DND-41 (cell line): Measurements from ENCODE around the gene PXDC1.

Experiments
- ATAC-seq: fragments of 200-7000 bp; cut with Tn5 transposase; 3 replicates; pipeline ENCODE4 v1.9.1; 2021; ENCODE audit warnings: low read depth; ENCODE audit not compliant: insufficient read depth
- DNase-seq: peaks from one replicate; pipeline ENCODE4 v3.0.0-alpha.2; 2020
- H2AFZ ChIP-seq: 2 replicates; pipeline ENCODE4 v1.6.0; 2012; ENCODE audit warnings: low read depth, low read length
- H3K27ac ChIP-seq: 2 replicates; pipeline ENCODE4 v1.5.1; 2012; ENCODE audit warnings: low read length, inconsistent platforms
- H3K27me3 ChIP-seq: fragments of 200-600 bp; sonication (generic); 2 replicates; pipeline ENCODE4 v1.6.0; 2012; ENCODE audit warnings: low read length, mild to moderate bottlenecking, inconsistent platforms; ENCODE audit not compliant: insufficient read depth, poor library complexity
- H3K36me3 ChIP-seq: 2 replicates; pipeline ENCODE4 v1.5.1; 2012; ENCODE audit warnings: low read length, inconsistent platforms; ENCODE audit not compliant: insufficient read depth
- H3K4me1 ChIP-seq: 2 replicates; pipeline ENCODE4 v1.5.1; 2012; ENCODE audit warnings: mild to moderate bottlenecking, low read length; ENCODE audit not compliant: insufficient read depth
- H3K4me2 ChIP-seq: 2 replicates; pipeline ENCODE4 v1.6.0; 2012; ENCODE audit warnings: mild to moderate bottlenecking, moderate library complexity, low read length, inconsistent platforms; ENCODE audit not compliant: insufficient read depth
- H3K4me3 ChIP-seq, 2 experiments: fragments of 200-600 bp in 1 of 2; shearing (Covaris generic) in 1 of 2; 2 replicates each; pipeline ENCODE4 v1.5.1; 2012 to 2016; ENCODE audit warnings: inconsistent platforms in 2 of 2, low read length in 2 of 2, mild to moderate bottlenecking in 2 of 2, low read depth in 1 of 2, moderate library complexity in 1 of 2
- H3K79me2 ChIP-seq: 2 replicates; pipeline ENCODE4 v1.6.0; 2012; ENCODE audit warnings: low read length, inconsistent platforms; ENCODE audit not compliant: insufficient read depth
- H3K9ac ChIP-seq: 2 replicates; pipeline ENCODE4 v1.6.0; 2012; ENCODE audit warnings: low read depth, mild to moderate bottlenecking, inconsistent platforms, low read length, moderate library complexity
- H3K9me3 ChIP-seq: 2 replicates; pipeline ENCODE4 v1.5.1; 2012; ENCODE audit warnings: low read length, moderate library complexity, mild to moderate bottlenecking, inconsistent platforms; ENCODE audit not compliant: insufficient read depth, severe bottlenecking
- H4K20me1 ChIP-seq: 2 replicates; pipeline ENCODE4 v1.6.0; 2012; ENCODE audit warnings: low read length; ENCODE audit not compliant: insufficient read depth
- CTCF ChIP-seq: IDR thresholded peaks from 2 replicates; pipeline ENCODE4 v1.5.1; 2012; ENCODE audit warnings: borderline replicate concordance, low read length, moderate library complexity, mild to moderate bottlenecking; ENCODE audit not compliant: poor library complexity, severe bottlenecking; ENCODE audit errors: extremely low read depth
- EZH2 ChIP-seq: IDR thresholded peaks from 3 replicates; pipeline ENCODE4 v1.6.1; 2012; ENCODE audit warnings: borderline replicate concordance, low read depth, mild to moderate bottlenecking, moderate library complexity, low read length, inconsistent platforms; ENCODE audit not compliant: severe bottlenecking

Gene PXDC1

GRCh38 chr6:3788408-3789017, 37.0 kb upstream of the PXDC1 start:
- Histone ChIP-seq H3K4me2 (no peak overlapping the region), H3K4me1 (no peaks in the 10 kb centered on the region), H3K9me3 (no peaks in the 10 kb centered on the region), H3K27ac (no peak overlapping the region), H3K27me3 (peaks cover under 1% of the 10 kb centered on the region), H3K4me3 (no peak overlapping the region), H2AFZ (no peak overlapping the region), H4K20me1 (no peaks in the 10 kb centered on the region), H3K36me3 (no peaks in the 10 kb centered on the region), H3K9ac (no peak overlapping the region), H3K79me2 (no peaks in the 10 kb centered on the region)
- ATAC-seq (no peak), DNase-seq (no peak)
- TF ChIP-seq CTCF (no peak), EZH2 (no peak)

GRCh38 chr6:3786141-3786540, 34.6 kb upstream of the PXDC1 start:
- Histone ChIP-seq H3K4me3 (no peak overlapping the region), H3K4me2 (no peak overlapping the region), H3K4me1 (no peaks in the 10 kb centered on the region), H3K36me3 (no peaks in the 10 kb centered on the region), H3K27me3 (peaks cover 3% of the 10 kb centered on the region), H3K79me2 (no peaks in the 10 kb centered on the region), H3K27ac (no peak overlapping the region), H3K9ac (no peak overlapping the region), H3K9me3 (no peaks in the 10 kb centered on the region), H2AFZ (no peak overlapping the region), H4K20me1 (no peaks in the 10 kb centered on the region)
- DNase-seq (no peak), ATAC-seq (no peak)
- TF ChIP-seq EZH2 (no peak), CTCF (no peak)

GRCh38 chr6:3785745-3786098, 34.2 kb upstream of the PXDC1 start:
- Histone ChIP-seq H3K36me3 (no peaks in the 10 kb centered on the region), H3K27me3 (peaks cover 3% of the 10 kb centered on the region), H3K79me2 (no peaks in the 10 kb centered on the region), H3K4me2 (no peak overlapping the region), H3K9me3 (no peaks in the 10 kb centered on the region), H2AFZ (no peak overlapping the region), H4K20me1 (no peaks in the 10 kb centered on the region), H3K4me1 (no peaks in the 10 kb centered on the region), H3K27ac (no peak overlapping the region), H3K9ac (no peak overlapping the region), H3K4me3 (no peak overlapping the region)
- TF ChIP-seq CTCF (no peak), EZH2 (no peak)
- no peak for DNase-seq
- no peak for ATAC-seq
